GM19372 (cell line): Measurements from ENCODE around the gene OBSCN.
"Not testable (repeated sequence)": the region's sequence is repeated elsewhere in the genome, so short reads cannot be mapped to it uniquely, and the experiment has no call there.

ENCODE experiments used
- ATAC-seq: cut with Tn5 transposase; IDR thresholded peaks from one replicate; pipeline ENCODE4 v1.9.1; 2021; ENCODE audit warnings: mild to moderate bottlenecking, low read depth, moderate library complexity; ENCODE audit not compliant: unreplicated experiment

Gene OBSCN

DNA sequence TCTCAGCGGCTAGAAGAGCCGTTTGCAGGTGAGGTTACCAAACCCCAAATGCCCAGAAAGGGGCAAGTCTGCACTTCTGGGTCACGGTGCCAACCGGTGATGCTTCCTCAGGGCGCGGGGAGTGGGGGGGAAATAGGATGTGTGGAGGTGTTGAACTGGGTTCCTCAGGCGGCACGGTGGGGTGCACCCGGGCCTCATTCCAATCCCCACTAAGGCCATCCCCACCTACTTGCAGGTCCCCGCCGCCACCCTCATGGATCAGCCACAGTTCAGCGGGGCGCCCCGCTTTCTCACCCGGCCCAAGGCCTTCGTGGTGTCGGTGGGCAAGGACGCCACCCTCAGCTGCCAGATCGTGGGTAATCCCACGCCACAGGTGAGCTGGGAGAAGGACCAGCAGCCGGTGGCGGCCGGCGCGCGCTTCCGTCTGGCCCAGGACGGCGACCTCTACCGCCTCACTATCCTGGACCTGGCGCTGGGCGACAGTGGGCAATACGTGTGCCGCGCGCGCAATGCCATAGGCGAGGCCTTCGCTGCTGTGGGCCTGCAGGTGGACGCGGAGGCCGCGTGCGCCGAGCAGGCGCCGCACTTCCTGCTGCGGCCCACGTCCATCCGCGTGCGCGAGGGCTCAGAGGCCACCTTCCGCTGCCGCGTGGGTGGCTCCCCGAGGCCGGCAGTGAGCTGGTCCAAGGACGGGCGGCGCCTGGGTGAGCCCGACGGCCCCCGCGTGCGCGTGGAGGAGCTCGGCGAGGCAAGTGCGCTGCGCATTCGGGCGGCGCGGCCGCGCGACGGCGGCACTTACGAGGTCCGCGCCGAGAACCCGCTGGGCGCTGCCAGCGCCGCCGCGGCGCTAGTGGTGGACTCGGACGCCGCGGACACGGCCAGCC is 3.9 kb downstream of the OBSCN start:
- no peak for ATAC-seq

DNA sequence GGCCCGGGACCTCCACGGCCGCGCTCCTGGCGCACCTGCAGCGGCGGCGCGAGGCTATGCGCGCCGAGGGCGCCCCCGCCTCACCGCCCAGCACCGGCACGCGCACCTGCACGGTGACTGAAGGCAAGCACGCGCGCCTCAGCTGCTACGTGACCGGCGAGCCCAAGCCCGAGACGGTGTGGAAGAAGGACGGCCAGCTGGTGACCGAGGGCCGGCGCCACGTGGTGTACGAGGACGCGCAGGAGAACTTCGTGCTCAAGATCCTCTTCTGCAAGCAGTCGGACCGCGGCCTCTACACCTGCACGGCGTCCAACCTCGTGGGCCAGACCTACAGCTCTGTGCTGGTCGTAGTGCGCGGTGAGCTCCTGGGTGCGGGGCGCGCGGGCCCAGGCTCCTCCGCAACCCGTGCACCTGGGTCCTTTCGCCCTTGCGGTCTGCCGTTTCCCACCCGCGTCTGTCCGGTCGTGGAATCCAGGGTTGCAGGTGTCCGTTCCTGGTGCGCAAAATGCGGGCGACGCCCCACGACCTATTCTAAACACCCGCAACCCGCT is 4.6 kb downstream of the OBSCN start:
- no peak for ATAC-seq

DNA sequence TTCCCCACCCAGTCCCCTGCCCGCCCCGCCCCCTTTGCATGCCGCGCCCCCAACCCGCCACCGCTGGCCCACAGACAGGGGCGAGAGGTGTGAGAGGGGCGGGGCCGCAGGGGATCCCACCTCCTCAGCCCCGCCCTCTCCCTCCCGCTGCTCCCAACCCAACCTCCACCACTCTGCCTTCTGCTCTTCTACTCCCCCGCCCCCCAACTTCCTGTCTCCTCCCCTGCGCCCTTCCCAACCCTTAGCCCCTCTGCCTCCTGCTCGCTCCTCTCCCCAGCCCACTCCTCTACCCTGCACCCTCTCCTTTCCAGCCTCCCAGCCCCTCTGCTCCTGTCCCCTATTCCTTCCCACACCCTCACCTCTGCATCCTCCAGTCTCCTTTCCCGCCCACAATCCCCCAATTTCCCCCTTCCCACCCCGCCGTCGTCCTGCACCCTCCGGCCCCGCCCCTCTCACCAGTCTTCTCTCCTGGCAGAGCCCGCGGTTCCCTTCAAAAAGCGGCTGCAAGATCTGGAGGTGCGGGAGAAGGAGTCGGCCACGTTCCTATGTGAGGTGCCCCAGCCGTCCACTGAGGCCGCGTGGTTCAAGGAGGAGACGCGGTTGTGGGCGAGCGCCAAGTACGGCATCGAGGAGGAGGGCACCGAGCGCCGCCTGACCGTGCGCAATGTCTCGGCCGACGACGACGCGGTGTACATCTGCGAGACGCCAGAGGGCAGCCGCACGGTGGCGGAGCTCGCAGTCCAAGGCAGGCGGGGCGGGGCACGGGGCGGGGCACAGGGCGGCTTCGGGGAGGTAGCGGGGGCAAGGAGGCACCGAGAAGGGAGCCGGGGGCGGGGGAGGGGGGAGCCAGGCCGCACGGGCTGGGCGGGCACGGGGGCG is 5.4 kb downstream of the OBSCN start:
- ATAC-seq, result peak; percentile 97

DNA sequence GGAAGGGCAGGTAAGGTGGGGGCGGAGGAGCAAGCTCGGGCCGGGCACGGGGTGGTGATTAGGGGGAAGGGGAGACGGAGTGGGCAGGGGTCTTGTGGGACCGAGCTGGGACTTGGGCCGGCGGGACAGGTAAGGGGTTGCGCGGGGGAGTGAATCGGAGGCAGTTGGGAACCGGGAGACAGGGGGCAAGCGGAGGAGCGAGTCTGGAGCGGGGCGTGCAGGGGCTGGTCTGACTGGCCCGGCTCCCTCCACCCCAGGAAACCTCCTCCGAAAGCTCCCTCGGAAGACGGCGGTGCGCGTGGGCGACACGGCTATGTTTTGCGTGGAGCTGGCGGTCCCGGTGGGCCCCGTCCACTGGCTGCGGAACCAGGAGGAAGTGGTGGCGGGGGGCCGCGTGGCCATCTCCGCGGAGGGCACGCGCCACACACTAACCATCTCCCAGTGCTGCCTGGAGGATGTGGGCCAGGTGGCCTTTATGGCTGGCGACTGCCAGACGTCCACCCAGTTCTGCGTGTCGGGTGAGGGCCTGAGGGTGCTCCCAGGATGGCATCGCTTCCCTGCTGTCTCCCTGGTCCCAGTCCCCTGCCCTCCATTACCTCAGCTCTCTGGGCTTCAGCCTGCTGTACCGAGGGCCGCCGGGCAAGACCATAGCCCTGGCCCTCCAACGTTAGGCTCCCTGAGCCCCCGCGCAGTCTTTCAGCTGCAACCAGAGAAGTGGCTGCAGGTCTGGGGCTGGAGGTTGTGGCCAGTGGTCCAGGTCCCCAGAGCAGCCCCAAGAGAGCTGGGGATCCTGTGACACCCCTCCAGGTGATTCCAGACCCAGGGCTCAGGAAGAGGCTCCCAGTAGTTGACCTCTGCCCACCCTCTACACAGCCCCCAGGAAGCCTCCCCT is 6.3 kb downstream of the OBSCN start:
- ATAC-seq, result no peak

DNA sequence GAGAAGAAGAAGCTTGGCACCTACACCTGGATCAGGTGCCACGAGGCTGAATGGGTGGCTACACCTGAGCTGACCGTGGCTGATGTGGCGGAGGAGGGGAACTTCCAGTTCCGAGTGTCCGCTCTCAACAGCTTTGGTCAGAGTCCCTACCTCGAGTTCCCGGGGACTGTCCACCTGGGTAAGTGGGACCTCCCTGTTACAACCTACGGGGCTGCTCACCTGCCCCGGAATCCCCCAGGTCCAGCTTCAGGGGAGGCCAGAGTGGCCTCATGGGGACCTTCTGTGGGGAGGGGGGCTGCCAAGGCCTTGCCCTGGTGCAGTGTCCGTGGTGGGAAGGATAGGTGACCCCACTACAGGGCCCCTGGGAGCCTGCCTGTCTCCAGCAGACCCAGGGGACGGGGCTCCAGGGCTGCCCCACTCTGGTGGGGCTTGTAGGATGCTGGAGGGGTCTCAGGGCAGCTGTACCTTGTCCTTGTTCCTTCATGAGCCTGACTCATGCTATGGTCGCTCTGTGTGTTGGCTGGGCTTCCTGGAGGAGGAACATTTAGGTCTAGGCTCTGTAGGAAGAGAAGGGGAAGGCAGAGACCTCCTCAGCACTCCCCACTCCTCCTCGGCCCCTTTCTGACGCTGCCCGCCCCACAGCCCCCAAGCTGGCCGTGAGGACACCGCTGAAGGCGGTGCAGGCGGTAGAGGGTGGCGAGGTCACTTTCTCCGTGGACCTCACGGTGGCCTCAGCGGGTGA is 7.2 kb downstream of the OBSCN start:
- ATAC-seq, result no peak

DNA sequence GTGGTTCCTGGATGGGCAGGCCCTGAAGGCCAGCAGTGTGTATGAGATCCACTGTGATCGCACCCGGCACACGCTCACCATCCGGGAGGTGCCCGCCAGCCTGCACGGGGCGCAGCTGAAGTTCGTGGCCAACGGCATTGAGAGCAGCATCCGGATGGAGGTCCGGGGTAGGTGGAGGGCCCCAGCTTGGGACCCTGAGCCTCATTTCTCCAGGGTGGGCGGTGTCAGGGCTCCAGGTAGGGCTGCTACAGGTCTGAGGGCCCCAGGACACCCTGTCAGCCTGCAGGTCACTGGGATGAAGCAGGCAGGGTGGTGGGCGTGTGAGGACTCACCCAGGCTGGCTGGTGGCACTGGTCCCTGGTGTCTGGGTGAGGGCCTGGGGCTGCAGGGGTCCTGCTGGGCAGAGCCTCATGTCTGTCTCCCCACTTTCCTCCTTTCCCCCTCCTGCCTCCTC is 7.8 kb downstream of the OBSCN start:
- no peak for ATAC-seq

DNA sequence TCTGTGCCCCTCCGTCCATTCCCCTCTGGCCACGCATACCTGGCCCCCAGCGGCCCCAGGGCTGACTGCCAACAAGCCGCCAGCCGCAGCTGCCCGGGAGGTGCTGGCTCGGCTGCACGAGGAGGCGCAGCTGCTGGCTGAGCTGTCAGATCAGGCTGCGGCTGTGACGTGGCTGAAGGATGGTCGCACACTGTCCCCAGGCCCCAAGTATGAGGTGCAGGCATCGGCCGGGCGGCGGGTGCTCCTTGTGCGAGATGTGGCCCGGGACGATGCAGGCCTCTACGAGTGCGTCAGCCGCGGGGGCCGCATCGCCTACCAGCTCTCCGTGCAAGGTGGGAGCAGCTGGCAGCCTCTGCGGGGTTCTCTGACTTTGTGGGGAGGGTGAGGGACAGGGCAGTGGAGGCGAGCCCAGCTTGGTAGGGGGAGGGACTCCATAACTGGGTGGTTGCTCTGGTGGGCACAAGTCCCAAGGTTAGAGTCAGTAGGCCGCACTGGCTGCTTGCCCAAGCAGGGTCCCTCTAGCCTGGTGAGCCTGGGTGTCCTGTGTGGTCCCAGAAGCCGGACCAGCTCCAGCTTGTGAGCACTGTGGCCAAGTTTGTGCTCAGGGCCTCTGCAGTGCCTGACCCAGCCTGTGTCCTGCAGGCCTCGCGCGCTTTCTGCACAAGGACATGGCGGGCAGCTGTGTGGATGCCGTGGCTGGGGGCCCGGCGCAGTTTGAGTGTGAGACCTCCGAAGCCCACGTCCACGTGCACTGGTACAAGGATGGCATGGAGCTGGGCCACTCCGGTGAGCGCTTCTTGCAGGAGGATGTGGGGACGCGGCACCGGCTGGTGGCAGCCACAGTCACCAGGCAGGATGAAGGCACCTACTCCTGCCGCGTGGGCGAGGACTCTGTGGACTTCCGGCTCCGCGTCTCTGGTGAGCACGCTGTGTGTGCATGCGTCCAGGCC is 8.8 kb downstream of the OBSCN start:
- ATAC-seq, result no peak

DNA sequence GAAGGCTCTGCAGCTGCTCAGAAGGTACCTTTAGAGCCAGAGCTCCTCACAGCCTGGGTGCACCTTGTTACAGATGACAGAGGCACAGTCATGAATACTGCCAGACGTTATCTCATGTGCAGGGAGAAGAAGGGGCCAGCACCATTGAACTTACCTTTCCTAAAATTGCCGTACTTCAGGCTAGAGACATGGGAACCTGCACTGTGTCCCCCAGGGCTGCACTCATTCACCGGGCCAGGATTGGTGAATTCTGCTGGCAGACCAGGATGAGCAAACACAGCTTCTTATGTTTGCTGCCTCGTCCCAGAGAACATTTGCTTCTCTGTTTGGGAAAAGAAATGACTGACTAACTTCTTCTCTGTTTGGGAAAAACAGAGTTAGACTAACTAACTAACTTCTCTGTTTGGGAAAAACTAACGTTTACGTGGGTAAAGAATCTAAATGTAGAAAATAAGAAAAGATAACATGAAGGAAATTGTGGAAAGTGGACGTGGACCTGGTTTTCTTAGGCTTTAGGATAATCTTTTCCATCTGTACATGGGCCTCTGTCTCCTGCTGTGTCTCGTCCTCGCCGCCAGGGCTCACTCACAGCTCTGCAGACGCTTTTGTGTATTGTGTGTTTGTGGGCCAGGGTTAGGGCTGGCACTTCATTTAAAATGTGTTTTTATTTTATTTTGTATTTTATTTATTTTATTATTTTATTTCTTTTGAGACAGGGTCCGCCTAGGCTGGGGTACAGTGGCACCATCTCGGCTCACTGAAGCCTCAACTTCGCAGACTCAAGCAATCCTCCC is 9.9 kb downstream of the OBSCN start:
- no peak for ATAC-seq

DNA sequence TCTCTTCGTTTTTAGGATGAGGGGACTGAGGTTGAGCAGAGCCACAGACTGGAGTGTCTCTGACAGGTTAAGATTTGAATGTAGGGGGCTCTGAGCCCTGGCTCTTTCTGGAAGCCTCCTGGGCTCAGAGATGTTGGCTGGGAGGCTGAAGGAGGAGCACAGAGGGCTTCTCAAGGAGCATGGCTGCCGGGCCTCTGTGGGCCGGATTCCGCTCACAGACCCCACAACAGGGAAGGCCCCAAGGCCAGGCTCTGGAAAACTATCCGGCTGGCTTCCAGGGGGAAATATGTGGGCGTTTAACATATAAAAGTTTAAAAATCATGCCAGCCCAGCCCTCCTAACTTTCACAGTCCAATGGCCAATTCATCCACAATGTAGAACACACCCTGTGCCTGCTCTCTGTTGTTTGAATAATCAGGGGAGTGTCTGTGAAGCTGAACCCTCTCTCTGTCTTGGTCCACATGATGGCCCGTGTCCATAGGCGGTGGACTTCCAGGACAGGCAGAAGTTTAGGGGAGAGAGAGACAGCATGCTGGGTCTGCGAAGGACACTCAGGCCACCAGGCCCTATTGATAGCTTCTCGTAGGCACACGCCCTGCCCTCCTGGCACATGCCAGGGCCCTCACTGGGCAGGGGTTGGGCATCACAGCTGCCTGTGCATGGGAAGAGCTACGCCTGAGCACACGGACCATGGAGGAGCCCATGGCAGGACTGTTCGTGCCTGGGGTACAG is 10.8 kb downstream of the OBSCN start:
- no peak for ATAC-seq

DNA sequence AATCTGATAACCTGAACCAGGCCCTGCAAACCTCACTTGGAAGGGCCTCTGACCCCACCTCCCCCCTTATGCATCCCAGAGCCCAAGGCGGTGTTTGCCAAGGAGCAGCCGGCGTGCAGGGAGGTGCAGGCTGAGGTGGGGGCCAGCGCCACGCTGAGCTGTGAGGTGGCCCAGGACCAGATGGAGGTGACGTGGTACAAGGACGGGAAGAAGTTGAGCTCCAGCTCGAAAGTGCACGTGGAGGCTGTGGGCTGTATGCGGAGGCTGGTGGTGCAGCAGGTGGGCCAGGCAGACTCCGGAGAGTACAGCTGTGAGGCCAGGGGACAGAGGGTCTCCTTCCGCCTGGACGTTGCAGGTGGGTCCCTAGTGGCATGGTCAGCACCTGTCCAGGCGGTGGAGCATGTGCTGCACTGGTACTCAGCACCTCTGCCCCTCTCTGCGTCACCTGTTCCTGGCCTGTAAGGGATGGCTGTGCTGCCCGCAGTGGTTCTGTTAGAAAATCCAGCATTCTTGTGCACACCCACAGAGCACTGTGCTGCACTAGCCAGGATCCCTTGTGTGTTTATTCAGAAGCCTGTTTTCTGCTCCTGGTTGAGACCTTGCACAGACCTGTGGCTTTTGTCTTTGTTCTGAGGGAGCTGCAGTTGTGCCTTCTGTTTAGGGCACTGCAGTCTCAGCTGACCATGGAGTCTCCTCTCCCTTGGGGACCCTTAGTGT is 11.6 kb downstream of the OBSCN start:
- no peak for ATAC-seq

DNA sequence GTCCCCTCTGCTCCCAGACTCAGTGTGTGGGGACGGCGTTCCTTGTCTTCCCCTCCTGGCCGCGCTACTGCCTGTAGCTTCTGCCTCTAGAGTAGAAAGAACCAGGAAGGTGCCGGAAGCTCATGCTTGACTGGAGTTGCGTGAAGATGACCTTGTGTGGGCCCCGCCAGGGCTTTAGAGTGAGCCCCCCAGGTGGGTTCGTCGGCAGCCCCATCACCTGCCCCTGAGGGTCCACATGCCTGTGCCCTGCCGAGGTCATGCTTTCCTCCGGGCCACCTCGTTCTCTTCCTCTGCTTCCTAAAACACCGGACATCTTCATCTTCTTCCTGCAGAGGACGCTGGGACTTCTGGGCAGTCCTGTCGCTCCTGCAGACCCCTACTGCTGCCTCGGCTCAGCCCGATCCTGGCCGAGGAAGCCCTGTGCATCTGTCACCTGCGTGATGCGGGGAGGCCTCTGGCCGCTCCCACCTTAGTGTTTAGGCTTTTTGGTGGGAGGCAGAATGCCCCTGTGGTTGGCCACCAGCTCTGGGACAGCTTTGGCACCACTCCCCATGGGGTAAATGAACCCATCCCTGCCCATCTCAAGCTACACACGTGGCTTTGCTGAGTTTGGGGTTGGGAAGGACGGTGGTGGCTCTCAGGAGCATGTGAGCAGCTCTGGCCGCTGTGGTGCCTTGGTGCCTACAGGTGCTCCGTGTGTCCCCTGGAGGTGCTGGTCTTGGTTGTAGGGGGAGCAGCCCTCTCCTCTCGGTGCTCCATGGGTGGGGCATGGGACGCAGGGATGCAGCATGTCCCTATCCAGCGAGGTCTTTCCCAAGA is 12.3 kb downstream of the OBSCN start:
- ATAC-seq, result no peak

DNA sequence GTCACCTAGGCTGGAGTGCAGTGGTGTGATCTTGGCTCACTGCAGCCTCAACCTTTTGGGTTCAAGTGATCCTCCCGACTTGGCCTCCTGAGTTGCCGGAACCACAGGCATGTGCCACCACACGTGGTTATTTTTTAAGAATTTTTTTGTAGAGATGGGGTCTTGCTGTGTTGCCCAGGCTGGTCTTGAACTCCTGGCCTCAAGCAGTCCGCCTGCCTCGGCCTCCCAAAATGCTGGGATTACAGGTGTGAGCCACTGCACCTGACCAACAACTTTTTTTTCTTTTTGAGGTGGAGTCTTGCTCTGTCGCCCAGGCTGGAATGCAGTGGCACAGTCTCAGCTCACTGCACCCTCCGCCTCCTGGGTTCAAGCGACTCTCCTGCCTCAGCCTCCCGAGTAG is 13.3 kb downstream of the OBSCN start:
- not testable (repeated sequence) for ATAC-seq

DNA sequence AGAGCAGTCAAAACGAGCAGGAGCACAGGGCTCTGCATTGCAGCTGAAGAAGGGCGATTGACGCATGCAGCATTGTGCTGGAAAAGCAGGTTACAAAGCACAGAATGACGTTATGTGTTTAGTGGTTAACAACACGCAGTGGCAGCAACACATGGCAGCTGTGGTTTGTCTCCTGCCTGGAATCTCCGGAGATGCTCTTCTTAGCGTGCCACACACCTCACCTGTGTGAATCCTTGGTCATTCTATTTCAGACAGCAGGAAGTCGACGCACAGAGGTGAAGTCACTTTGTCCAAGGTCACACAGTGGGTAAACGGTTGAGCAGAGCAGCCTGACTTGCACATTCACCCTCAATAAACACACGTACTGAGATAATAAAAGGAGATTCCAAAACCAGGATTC is 14.7 kb downstream of the OBSCN start:
- no peak for ATAC-seq

DNA sequence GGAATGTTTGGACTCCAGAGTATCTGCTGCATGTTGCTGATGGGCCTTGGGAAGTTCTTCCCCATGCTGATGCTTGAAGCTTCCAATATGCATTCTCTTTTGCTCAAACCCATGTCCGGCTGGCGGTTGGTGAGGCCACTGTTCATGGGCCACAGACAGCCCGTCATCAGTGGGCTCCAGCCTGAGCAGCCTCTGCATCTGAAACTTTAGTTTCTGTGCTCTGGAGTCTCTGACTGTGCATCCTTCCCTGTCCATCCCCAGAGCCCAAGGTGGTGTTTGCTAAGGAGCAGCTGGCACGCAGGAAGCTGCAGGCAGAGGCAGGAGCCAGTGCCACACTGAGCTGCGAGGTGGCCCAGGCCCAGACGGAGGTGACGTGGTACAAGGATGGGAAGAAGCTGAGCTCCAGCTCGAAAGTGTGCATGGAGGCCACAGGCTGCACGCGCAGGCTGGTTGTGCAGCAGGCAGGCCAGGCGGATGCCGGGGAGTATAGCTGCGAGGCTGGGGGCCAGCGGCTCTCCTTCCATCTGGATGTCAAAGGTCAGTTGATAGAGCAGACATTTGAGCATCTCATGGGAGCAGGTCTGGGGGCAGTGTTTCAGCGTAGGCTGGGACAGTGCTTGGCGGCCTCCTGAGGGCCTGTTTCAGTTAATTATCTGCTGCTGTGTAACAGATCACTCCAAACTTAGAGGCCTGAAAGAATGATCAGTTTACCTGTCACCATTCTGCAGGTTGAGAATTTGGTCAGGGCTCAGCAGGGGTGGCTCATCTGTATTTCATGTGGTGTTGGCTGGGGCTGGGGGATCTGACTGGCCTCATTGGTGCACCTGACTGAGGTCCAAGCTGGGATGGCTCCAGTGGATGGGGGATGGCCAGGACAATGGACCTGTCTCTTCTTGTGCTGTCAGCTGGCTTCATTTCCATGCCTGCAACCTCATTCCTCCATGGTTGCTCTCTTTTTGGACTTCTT is 16.6 kb downstream of the OBSCN start:
- ATAC-seq, result no peak
